NCI-H524 (cell line): ENCODE measurements around the gene RBM18.
A peak's percentile ranks its signal among the peaks of the same experiment; 100 is the strongest.

Source experiments
- DNase-seq, 2 experiments: peaks; one replicate each; lab custom pipeline; 2025; lab: John Stamatoyannopoulos, UW

RBM18 gene

GRCh38 chr9:122221183-122221811 is 43.3 kb downstream of the RBM18 start:
- no peak for DNase-seq

- DNase-seq = no peak
Measured at GRCh38 chr9:122220673-122221182, 43.9 kb downstream of the RBM18 start.

DNA sequence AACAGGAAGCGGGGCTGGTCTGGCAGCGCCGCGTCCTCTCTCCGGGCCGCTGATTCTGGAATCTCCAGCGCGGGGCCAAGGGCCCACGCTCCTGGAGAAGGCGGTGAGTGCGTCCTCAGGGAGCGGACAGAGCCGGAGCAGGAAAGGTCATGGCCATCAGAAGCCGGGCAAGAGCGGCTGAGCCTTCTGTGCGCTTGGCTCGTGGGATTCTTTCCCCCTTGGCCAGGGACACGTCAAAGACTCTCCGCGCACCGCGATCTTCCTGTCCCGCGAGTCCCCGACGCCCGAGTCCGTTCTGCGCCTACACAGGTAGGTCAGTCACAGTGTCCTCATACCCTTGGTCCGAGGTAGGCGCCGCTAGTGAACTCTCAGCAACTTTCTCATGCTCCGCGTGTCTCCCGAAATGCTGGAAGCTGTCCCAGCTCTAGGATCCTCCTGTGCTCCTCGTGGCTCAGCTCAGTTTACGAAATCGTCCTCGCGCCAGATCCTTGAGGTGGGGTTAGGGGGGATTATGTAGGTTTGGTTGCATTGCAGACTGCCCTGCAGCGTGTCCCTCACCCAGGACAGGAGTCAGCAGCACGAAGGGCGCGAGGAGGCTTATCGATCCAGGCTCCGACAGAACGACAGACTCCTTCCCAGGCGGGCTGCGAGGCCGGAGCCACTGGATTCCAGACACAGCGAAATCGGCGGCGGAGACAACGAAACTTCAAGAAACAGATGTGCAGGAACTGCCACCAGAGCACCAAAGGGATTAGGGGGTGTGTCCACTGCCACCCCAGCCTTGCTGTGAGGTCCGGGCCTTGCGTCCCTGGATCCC is 44.6 kb downstream of the RBM18 start:
- no peak for DNase-seq

DNA sequence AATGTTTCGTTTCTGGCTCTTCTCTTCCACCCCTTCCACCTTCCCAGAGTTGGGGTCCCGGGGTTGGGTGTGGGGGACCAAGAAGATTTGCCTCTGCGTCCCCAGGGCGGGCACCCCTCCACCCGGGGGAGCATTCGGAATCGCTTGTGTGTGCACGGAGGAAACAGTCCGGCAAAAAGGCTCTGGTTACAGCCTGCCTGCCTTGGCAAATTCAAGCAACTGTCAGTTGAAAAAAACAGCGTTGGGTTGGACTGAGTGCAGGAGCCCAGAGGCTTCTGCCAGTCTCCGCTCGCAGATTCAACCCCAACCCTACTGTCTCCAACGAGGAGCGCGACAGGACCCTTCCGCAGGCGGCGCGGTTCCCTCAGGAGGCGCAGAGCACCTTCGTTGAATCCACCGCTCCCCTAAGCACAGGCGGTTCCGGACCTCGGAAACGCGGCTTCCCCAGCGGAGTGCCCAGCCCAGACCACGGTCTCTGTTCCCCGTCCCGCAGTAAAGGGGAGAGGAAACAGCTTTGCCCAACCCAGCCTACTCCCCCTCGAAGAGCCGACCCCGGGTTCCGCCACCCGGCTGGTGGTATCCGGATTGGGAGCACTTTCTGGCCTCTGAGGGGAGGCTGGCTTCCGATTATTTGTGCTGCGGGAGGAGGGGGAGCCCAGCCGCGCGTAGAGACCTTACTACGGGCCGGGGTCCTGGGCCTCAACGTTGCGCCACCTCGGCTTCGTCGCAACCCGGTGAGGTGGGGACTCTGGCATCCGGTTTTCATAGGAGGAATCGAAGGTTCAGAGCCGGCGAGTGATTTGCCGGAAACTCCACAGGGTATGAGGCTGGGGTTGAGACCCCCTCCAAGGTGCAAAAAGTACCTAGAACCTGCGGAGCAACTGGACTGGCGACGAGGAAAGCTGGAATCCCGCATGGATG is 45.4 kb downstream of the RBM18 start:
- no peak for DNase-seq

DNA sequence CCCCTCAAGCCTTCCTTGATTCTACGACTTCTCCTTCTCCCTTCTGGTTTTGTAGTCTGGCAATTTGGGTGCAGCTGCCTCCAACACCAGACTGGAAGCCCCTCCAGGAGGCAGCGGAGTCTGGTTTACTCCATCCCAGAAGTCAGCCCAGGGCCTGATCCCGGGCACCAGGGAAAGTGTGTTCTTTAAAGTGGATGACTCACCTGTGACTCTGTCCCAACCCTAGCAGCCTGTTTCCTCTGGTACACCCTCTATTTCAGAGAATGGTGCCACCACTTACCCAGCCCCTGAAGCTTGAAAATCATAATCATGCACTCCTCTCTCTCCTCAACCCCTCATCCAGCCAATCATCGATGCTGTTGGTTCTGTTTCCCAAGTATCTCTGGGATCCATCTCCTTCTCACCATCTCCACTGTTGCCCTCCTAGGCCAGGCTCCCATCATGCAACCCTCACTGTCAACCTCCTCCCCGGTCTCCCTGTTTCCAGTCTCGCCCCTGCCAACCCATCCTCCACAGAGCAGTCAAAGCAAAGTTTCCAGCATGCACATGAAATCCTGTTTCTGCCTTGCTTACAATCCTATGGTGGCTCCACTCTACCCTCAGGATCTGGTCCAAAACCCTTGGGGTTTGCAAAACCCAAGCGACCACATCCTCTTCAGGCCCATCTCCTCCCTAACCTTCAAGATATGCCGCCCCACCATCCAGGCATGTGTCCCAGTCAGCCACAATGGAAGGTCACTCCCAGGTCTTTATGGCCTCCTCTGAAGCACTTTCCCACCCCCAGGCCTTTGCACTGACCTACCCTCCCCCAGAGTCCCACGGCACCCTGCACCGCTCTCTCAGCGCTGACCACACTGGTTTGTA is 46.3 kb downstream of the RBM18 start:
- DNase-seq = no peak

GRCh38 chr9:122217640-122218039 is 47.0 kb downstream of the RBM18 start:
- peak in 1 of 2 experiments; percentile 23 for DNase-seq

DNA sequence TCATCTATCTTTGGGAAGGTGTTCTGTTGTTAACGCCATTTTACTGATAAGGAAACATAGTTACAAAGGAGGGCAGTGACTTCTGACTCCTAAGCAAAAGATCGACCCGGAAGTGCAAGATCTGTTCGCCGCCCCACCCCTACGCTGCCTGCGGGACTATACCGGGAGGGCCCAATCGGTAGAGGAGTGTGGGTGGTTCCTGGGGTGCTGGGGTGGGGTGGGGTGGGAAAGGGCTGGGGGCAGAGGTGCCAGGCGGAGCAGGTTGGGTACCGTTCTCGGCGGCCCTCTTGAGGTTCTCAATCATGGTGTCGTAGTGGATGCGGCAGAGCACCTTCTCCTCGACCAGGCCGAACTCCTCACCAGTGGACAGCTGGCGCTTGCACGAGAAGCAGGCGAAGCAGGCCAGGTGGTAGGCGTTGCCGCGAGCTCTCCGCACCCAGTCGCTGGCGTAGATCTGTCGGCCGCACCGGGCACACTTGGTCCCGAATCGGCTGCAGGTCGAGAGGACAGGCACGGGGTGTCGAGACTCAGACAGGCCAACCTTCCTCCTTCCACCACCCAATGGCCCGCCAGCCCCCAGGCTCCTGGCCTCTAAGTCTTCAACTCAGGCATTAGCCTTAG is 47.7 kb downstream of the RBM18 start:
- no peak for DNase-seq

GRCh38 chr9:122216138-122216797 is 48.4 kb downstream of the RBM18 start:
- DNase-seq = no peak

DNA sequence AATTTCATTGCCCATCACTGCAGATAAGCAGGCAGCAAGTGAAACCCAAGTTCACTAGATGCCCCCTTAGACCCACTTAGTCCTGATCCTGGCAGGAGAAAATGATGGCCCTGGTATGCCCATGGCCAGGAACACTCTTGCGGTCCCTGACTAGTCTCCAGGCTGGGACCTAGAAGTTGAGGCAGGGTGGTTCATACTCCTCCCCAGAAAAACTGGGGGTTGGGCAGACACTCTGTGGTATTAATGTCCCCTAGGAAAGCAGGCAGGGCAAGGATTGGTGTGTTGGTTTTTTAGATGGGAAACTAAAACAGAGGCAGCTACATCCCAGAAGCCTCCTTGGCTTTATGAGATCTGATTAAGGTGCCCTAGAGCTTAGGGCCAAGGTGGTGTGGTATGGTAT is 49.0 kb downstream of the RBM18 start:
- no peak for DNase-seq

- no peak for DNase-seq
Measured at GRCh38 chr9:122214507-122214906, 50.1 kb downstream of the RBM18 start.

DNA sequence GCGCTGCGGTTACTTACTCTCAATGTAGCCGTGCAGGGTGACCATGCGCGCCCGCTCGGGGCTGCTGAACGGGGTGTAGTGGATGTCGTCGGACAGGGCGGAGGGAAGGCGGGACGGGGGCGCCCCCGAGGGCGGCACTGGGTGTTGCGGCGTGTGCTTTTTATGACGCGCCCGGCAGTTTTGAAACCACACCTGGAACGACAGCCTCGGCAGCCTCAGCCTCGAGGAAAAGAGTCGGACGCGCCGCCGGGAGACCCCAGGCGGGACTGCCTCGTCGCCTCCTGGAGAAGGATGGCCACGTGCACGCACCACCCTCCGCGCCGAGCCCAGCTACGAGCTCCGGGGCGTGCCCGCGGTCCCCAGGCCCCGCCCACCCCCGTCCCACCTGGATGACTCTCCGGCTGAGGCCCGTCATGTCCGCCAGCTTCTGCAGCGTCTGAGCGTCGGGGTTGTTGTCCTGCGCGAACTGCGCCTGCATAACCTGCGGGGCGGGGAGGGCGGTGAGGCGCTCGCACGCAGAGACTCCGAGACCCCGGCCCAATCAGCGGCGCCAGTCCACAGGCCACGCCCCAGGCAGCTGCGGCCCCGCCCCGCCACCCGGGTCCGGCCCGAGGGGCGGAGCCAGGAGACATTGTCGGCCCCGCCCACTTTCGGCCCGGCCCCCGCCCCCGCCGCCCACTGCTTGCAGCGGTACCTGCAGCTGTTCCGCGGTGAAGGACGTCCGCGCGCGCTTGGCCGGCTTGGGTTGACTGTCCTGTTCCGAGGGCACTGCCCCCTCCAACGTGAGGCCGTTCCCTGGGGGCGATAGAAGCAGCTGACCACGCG is 50.8 kb downstream of the RBM18 start:
- DNase-seq = peak; percentile 77 to 88

GRCh38 chr9:122213102-122213588 is 51.5 kb downstream of the RBM18 start:
- no peak for DNase-seq

- no peak for DNase-seq
Measured at GRCh38 chr9:122212473-122213004, 52.1 kb downstream of the RBM18 start.

GRCh38 chr9:122209451-122209850 is 55.2 kb downstream of the RBM18 start:
- DNase-seq = no peak

DNA sequence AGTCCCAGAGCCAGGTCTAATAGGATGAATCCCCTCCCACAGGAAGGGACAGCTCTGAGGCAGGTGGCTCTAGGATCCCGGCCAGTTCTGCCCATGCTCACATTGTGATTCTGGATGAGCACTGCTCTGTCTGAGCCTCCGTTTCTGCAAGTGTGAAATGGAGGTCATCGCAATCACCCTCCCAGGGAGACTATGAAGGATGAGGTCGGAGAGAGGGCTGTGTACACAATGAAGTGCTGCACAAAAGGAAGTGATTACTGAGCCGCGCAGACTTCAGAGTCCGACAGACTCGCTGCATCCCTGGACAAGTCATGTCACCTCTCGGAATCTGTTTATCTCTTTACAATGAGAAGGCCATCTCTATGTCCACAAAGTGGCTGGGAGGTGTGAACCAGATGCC is 57.5 kb downstream of the RBM18 start:
- no peak for DNase-seq

- DNase-seq = no peak
Measured at GRCh38 chr9:122206118-122207046, 58.3 kb downstream of the RBM18 start.

GRCh38 chr9:122205176-122205575 is 59.5 kb downstream of the RBM18 start:
- no peak for DNase-seq

GRCh38 chr9:122204491-122204890 is 60.1 kb downstream of the RBM18 start:
- no peak for DNase-seq
